HPDE6-E6E7 (cell line): ENCODE data around the gene BLOC1S2.
"Not testable (repeated sequence)": the region's sequence is repeated elsewhere in the genome, so short reads cannot be mapped to it uniquely, and the experiment has no call there.

ENCODE experiments used
- DNase-seq: peaks from one replicate; pipeline ENCODE4 v3.0.0; 2011; ENCODE audit warnings: missing footprints; ENCODE audit errors: extremely low spot score

Gene BLOC1S2

GRCh38 chr10:100286051-100287033, at the start of gene BLOC1S2:
BLOC1S2 (minus strand) TSS chr10:100286680; CDS start chr10:100286659, 21 bp downstream.
- DNase-seq, result peak; percentile 99

- DNase-seq, result no peak
Measured at GRCh38 chr10:100334762-100335161, 48.3 kb upstream of the BLOC1S2 start.

GRCh38 chr10:100333661-100334440, 47.4 kb upstream of the BLOC1S2 start:
- no peak for DNase-seq

GRCh38 chr10:100333106-100333505, 46.6 kb upstream of the BLOC1S2 start:
- DNase-seq, result no peak

GRCh38 chr10:100330079-100330478, 43.6 kb upstream of the BLOC1S2 start, which contains the start of gene PKD2L1:
PKD2L1 (minus strand) TSS chr10:100330228; CDS start chr10:100330103, 125 bp downstream.
- no peak for DNase-seq

GRCh38 chr10:100328198-100328597, 41.7 kb upstream of the BLOC1S2 start:
- no peak for DNase-seq

GRCh38 chr10:100327718-100328009, 41.2 kb upstream of the BLOC1S2 start:
- no peak for DNase-seq

- no peak for DNase-seq
Measured at GRCh38 chr10:100327007-100327717, 40.7 kb upstream of the BLOC1S2 start.

- no peak for DNase-seq
Measured at GRCh38 chr10:100325158-100325557, 38.7 kb upstream of the BLOC1S2 start.

- DNase-seq, result no peak
Measured at GRCh38 chr10:100319707-100320402, 33.4 kb upstream of the BLOC1S2 start.

GRCh38 chr10:100318207-100318606, 31.7 kb upstream of the BLOC1S2 start:
- no peak for DNase-seq

- no peak for DNase-seq
Measured at GRCh38 chr10:100315615-100316014, 29.1 kb upstream of the BLOC1S2 start.

GRCh38 chr10:100311298-100311697, 24.8 kb upstream of the BLOC1S2 start:
- no peak for DNase-seq

GRCh38 chr10:100307684-100308083, 21.2 kb upstream of the BLOC1S2 start:
- no peak for DNase-seq

GRCh38 chr10:100306861-100307260, 20.4 kb upstream of the BLOC1S2 start:
- DNase-seq, result no peak

GRCh38 chr10:100304414-100304813, 17.9 kb upstream of the BLOC1S2 start:
- DNase-seq, result no peak

GRCh38 chr10:100303724-100304319, 17.3 kb upstream of the BLOC1S2 start:
- no peak for DNase-seq

- not testable (repeated sequence) for DNase-seq
Measured at GRCh38 chr10:100301123-100301522, 14.6 kb upstream of the BLOC1S2 start.

- no peak for DNase-seq
Measured at GRCh38 chr10:100297242-100297641, 10.8 kb upstream of the BLOC1S2 start.

- no peak for DNase-seq
Measured at GRCh38 chr10:100293066-100293465, 6.6 kb upstream of the BLOC1S2 start.

GRCh38 chr10:100292300-100292699, 5.8 kb upstream of the BLOC1S2 start:
- DNase-seq, result not testable (repeated sequence)
